WTC11 (cell line): ENCODE data around the gene DMBX1.

Source experiments
- ESRRA ChIP-seq: sonication (generic); formaldehyde crosslinking; IDR thresholded peaks from 2 replicates; pipeline ENCODE4 v1.8.1; 2022; ENCODE audit warnings: mild to moderate bottlenecking, missing genetic modification reagents, borderline replicate concordance
- ETV6 ChIP-seq: sonication (generic); formaldehyde crosslinking; IDR thresholded peaks from 2 replicates; pipeline ENCODE4 v1.8.1; 2022; ENCODE audit warnings: mild to moderate bottlenecking, missing genetic modification reagents
- GABPB1 ChIP-seq: sonication (generic); formaldehyde crosslinking; IDR thresholded peaks from 2 replicates; pipeline ENCODE4 v1.8.1; 2023; ENCODE audit warnings: mild to moderate bottlenecking, missing genetic modification reagents
- KAT7 ChIP-seq: sonication (generic); formaldehyde crosslinking; IDR thresholded peaks from 2 replicates; pipeline ENCODE4 v1.8.1; 2023; ENCODE audit warnings: missing genetic modification reagents, mild to moderate bottlenecking, borderline replicate concordance
- RORB ChIP-seq: fragments of 250-450 bp; sonication (Bioruptor Pico); IDR thresholded peaks from 2 replicates; pipeline ENCODE4 v1.9.0; 2021; ENCODE audit warnings: mild to moderate bottlenecking
- SMAD3 ChIP-seq: sonication (generic); formaldehyde crosslinking; IDR thresholded peaks from 2 replicates; pipeline ENCODE4 v1.8.0; 2022; ENCODE audit warnings: missing genetic modification reagents, mild to moderate bottlenecking, borderline replicate concordance
- TF ChIP-seq, protein P1 (sequence below): fragments of 200-600 bp; IDR thresholded peaks from 2 replicates; pipeline ENCODE4 v1.8.0; 2022; ENCODE audit warnings: antibody characterized with exemption
- TF ChIP-seq, protein P2 (sequence below): sonication (generic); formaldehyde crosslinking; IDR thresholded peaks from 2 replicates; pipeline ENCODE4 v1.8.0; 2022; ENCODE audit warnings: missing genetic modification reagents
- TF ChIP-seq, protein P3 (sequence below): sonication (generic); formaldehyde crosslinking; conservative IDR thresholded peaks from 2 replicates; pipeline ENCODE4 v1.8.1; 2022; ENCODE audit warnings: mild to moderate bottlenecking, missing genetic modification reagents
- TF ChIP-seq, protein P4 (sequence below): sonication (generic); formaldehyde crosslinking; IDR thresholded peaks from 2 replicates; pipeline ENCODE4 v1.8.1; 2022; ENCODE audit warnings: low read depth, mild to moderate bottlenecking, moderate library complexity, missing genetic modification reagents, borderline replicate concordance

DNA sequence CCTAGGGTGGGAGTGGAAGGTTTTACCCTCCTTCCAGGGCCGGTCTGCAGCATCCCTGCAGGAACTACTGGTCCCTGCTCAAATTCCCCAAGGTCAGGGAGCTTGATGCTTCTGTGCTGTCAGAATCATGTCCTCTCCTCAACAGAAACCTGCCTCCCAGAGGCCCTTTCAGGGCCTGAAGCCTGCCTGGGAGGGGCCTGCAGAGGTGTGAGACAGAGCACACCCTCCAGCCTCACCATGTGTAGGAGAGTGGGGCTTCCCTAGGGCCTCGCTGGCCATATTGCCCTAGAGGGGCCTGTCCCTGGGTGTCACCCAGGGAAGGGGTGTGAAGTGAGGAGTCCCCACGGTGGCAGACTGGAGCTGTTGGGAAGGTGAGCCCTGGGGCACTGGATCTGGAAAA, 40.7 kb downstream of the DMBX1 start:
- no peak for TF ChIP-seq ETV6
- no peak for TF ChIP-seq GABPB1 (CRISPR knock-in tag)
- TF ChIP-seq RORB: no peak
- TF ChIP-seq SMAD3: no peak
- TF ChIP-seq, protein P1, sequence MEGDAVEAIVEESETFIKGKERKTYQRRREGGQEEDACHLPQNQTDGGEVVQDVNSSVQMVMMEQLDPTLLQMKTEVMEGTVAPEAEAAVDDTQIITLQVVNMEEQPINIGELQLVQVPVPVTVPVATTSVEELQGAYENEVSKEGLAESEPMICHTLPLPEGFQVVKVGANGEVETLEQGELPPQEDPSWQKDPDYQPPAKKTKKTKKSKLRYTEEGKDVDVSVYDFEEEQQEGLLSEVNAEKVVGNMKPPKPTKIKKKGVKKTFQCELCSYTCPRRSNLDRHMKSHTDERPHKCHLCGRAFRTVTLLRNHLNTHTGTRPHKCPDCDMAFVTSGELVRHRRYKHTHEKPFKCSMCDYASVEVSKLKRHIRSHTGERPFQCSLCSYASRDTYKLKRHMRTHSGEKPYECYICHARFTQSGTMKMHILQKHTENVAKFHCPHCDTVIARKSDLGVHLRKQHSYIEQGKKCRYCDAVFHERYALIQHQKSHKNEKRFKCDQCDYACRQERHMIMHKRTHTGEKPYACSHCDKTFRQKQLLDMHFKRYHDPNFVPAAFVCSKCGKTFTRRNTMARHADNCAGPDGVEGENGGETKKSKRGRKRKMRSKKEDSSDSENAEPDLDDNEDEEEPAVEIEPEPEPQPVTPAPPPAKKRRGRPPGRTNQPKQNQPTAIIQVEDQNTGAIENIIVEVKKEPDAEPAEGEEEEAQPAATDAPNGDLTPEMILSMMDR: no peak
- TF ChIP-seq ESRRA: no peak
- TF ChIP-seq, protein P2, sequence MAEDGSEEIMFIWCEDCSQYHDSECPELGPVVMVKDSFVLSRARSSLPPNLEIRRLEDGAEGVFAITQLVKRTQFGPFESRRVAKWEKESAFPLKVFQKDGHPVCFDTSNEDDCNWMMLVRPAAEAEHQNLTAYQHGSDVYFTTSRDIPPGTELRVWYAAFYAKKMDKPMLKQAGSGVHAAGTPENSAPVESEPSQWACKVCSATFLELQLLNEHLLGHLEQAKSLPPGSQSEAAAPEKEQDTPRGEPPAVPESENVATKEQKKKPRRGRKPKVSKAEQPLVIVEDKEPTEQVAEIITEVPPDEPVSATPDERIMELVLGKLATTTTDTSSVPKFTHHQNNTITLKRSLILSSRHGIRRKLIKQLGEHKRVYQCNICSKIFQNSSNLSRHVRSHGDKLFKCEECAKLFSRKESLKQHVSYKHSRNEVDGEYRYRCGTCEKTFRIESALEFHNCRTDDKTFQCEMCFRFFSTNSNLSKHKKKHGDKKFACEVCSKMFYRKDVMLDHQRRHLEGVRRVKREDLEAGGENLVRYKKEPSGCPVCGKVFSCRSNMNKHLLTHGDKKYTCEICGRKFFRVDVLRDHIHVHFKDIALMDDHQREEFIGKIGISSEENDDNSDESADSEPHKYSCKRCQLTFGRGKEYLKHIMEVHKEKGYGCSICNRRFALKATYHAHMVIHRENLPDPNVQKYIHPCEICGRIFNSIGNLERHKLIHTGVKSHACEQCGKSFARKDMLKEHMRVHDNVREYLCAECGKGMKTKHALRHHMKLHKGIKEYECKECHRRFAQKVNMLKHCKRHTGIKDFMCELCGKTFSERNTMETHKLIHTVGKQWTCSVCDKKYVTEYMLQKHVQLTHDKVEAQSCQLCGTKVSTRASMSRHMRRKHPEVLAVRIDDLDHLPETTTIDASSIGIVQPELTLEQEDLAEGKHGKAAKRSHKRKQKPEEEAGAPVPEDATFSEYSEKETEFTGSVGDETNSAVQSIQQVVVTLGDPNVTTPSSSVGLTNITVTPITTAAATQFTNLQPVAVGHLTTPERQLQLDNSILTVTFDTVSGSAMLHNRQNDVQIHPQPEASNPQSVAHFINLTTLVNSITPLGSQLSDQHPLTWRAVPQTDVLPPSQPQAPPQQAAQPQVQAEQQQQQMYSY: no peak
- TF ChIP-seq, protein P3, sequence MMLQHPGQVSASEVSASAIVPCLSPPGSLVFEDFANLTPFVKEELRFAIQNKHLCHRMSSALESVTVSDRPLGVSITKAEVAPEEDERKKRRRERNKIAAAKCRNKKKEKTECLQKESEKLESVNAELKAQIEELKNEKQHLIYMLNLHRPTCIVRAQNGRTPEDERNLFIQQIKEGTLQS (CRISPR knock-in tag): no peak
- TF ChIP-seq, protein P4, sequence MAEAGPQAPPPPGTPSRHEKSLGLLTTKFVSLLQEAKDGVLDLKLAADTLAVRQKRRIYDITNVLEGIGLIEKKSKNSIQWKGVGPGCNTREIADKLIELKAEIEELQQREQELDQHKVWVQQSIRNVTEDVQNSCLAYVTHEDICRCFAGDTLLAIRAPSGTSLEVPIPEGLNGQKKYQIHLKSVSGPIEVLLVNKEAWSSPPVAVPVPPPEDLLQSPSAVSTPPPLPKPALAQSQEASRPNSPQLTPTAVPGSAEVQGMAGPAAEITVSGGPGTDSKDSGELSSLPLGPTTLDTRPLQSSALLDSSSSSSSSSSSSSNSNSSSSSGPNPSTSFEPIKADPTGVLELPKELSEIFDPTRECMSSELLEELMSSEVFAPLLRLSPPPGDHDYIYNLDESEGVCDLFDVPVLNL (CRISPR knock-in tag): no peak
- TF ChIP-seq KAT7: no peak
